HK-2 (cell line): ENCODE data around the gene GBP7.
"Not testable (repeated sequence)": the region's sequence is repeated elsewhere in the genome, so short reads cannot be mapped to it uniquely, and the experiment has no call there.

Experiments
- DNase-seq: peaks from one replicate; pipeline ENCODE4 v3.0.0-alpha.2; 2018; ENCODE audit not compliant: unreplicated experiment

The GBP7 gene

GRCh38 chr1:89175601-89176256 lies at the start of gene GBP7:
Gene GBP7, minus strand, starts transcription at chr1:89176003. Its CDS starts 4,068 bp downstream, at chr1:89171935.
- DNase-seq, result no peak

GRCh38 chr1:89221341-89221740 lies 45.5 kb upstream of the GBP7 start:
- no peak for DNase-seq

GRCh38 chr1:89219851-89220250 lies 44.0 kb upstream of the GBP7 start:
- DNase-seq, result not testable (repeated sequence)

- DNase-seq, result not testable (repeated sequence)
Measured at GRCh38 chr1:89218941-89219340, 43.1 kb upstream of the GBP7 start.

- no peak for DNase-seq
Measured at GRCh38 chr1:89213347-89213746, 37.5 kb upstream of the GBP7 start.

GRCh38 chr1:89211035-89211634 lies 35.3 kb upstream of the GBP7 start:
- no peak for DNase-seq

GRCh38 chr1:89206373-89206772 lies 30.6 kb upstream of the GBP7 start:
- DNase-seq, result no peak

- DNase-seq, result no peak
Measured at GRCh38 chr1:89203166-89203565, 27.4 kb upstream of the GBP7 start.

- DNase-seq, result no peak
Measured at GRCh38 chr1:89201106-89201794, 25.4 kb upstream of the GBP7 start.

GRCh38 chr1:89200663-89201062 lies 24.9 kb upstream of the GBP7 start:
- DNase-seq, result no peak

- DNase-seq, result no peak
Measured at GRCh38 chr1:89199525-89200031, 23.8 kb upstream of the GBP7 start.

- DNase-seq, result no peak
Measured at GRCh38 chr1:89198491-89199072, 22.8 kb upstream of the GBP7 start, which contains the start of gene GBP4. Gene GBP4, minus strand, starts transcription at chr1:89198942. Its CDS starts 108 bp downstream, at chr1:89198834.

GRCh38 chr1:89198081-89198480 lies 22.3 kb upstream of the GBP7 start:
- no peak for DNase-seq

GRCh38 chr1:89195476-89195875 lies 19.7 kb upstream of the GBP7 start:
- DNase-seq, result no peak

- DNase-seq, result no peak
Measured at GRCh38 chr1:89191314-89191713, 15.5 kb upstream of the GBP7 start.

- no peak for DNase-seq
Measured at GRCh38 chr1:89190017-89190416, 14.2 kb upstream of the GBP7 start.

GRCh38 chr1:89179343-89179742 lies 3.5 kb upstream of the GBP7 start:
- DNase-seq, result no peak

- no peak for DNase-seq
Measured at GRCh38 chr1:89176971-89177370, 1.2 kb upstream of the GBP7 start.

- DNase-seq, result no peak
Measured at GRCh38 chr1:89174491-89174890, 1.3 kb downstream of the GBP7 start.

- no peak for DNase-seq
Measured at GRCh38 chr1:89172468-89173143, 3.2 kb downstream of the GBP7 start.

GRCh38 chr1:89171067-89171438 lies 4.8 kb downstream of the GBP7 start:
- no peak for DNase-seq
